Measurements from ENCODE around the gene ASPG. TPM values are rescaled to one million over a fixed set of nuclear protein-coding genes. Genes with fewer than 3 reads are reported as not detected.

ASPG gene
- total RNA-seq, 1 experiment from 2014 or later: not detected

DNA sequence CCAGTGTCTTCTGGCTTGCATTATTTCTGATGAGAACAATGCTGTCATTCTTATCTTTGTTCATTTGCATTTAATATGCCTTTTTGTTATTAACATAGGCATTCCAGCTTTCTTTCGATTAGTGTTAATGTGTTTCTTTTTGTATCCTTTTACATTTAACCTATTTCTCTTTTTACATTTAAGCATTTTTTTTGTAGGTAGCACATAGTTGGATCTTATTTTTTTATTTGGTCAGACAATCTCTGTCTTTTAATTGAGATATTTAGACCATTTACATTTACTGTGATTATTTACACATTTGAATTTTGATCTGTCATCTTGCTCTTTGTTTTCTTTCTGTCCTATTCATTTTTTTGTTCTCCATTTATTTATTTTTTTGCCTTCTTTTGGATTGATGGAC, 38.4 kb downstream of the ASPG start:
- intact Hi-C loops (cut with micrococcal nuclease; ENCODE audit: unreplicated experiment): no loop called here
- H3K27me3 Mint-ChIP-seq (ENCODE audit: unreplicated experiment): peaks cover 77% of the 10 kb centered on the region
- CTCF ChIA-PET: no interaction called here
- H3K36me3 Mint-ChIP-seq (ENCODE audit: insufficient read depth, unreplicated experiment): no peaks in the 10 kb centered on the region
- no peaks in the 10 kb centered on the region for H3K4me1 Mint-ChIP-seq (ENCODE audit: low read depth, unreplicated experiment)
- TF ChIP-seq, protein P1, sequence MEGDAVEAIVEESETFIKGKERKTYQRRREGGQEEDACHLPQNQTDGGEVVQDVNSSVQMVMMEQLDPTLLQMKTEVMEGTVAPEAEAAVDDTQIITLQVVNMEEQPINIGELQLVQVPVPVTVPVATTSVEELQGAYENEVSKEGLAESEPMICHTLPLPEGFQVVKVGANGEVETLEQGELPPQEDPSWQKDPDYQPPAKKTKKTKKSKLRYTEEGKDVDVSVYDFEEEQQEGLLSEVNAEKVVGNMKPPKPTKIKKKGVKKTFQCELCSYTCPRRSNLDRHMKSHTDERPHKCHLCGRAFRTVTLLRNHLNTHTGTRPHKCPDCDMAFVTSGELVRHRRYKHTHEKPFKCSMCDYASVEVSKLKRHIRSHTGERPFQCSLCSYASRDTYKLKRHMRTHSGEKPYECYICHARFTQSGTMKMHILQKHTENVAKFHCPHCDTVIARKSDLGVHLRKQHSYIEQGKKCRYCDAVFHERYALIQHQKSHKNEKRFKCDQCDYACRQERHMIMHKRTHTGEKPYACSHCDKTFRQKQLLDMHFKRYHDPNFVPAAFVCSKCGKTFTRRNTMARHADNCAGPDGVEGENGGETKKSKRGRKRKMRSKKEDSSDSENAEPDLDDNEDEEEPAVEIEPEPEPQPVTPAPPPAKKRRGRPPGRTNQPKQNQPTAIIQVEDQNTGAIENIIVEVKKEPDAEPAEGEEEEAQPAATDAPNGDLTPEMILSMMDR (IDR thresholded peaks at IDR 0.05; ENCODE audit: unreplicated experiment): no peak
- no peak for DNase-seq
- peaks cover 10% of the 10 kb centered on the region for H3K9me3 Mint-ChIP-seq (ENCODE audit: low read depth, unreplicated experiment)
- BruUV-seq (replicated peaks): no TSS peak
- H3K4me3 Mint-ChIP-seq (ENCODE audit: low read depth, unreplicated experiment): no peak overlapping the region
- H3K27ac Mint-ChIP-seq (ENCODE audit: unreplicated experiment): no peak overlapping the region

DNA sequence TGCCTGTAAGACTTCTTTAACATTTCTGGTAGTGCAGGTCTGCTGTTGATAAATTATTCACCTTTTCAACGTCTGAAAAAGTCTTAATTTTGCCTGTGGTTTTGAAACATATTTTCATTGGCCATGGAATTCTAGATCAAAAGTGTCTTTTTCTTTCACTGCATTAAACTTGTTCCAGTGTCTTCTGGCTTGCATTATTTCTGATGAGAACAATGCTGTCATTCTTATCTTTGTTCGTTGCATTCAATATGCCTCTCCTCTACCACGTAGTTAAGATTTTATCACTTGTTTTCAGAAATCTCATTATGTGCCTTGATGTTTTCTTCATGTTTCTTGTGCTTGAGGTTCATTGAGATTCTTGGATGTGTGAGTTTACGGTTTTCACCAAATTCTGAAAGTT, 39.5 kb downstream of the ASPG start:
- TF ChIP-seq, protein P1 (IDR thresholded peaks at IDR 0.05; ENCODE audit: unreplicated experiment): no peak
- no TSS peak for BruUV-seq (replicated peaks)
- CTCF ChIA-PET: no interaction called here
- no peaks in the 10 kb centered on the region for H3K4me1 Mint-ChIP-seq (ENCODE audit: low read depth, unreplicated experiment)
- peaks cover 77% of the 10 kb centered on the region for H3K27me3 Mint-ChIP-seq (ENCODE audit: unreplicated experiment)
- no peaks in the 10 kb centered on the region for H3K36me3 Mint-ChIP-seq (ENCODE audit: insufficient read depth, unreplicated experiment)
- intact Hi-C loops (cut with micrococcal nuclease; ENCODE audit: unreplicated experiment): no loop called here
- H3K27ac Mint-ChIP-seq (ENCODE audit: unreplicated experiment): no peak overlapping the region
- no peak for DNase-seq
- H3K4me3 Mint-ChIP-seq (ENCODE audit: low read depth, unreplicated experiment): no peak overlapping the region
- peaks cover 16% of the 10 kb centered on the region for H3K9me3 Mint-ChIP-seq (ENCODE audit: low read depth, unreplicated experiment)

DNA sequence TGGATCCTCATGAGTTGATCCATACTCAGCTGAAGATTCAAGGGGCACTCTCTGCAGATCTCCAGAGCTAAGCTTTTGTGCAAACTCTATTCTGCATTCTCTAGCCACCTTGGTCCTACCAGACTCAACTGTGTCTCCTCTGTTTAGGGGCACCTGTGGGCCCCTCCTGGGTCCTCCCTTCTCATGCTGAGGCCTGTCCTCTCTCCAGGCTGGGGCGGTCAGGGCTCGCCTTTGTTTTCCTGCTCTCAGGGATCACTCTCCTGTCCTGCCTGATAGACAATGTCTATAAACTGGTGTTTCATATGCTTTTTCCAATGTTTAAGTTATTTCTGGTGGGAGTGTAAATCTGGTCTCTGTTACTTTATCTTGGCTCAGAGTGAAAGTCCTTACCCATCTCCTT, 41.3 kb downstream of the ASPG start:
- CTCF ChIA-PET: no interaction called here
- H3K9me3 Mint-ChIP-seq (ENCODE audit: low read depth, unreplicated experiment): peaks cover 16% of the 10 kb centered on the region
- H3K4me1 Mint-ChIP-seq (ENCODE audit: low read depth, unreplicated experiment): no peaks in the 10 kb centered on the region
- no peaks in the 10 kb centered on the region for H3K36me3 Mint-ChIP-seq (ENCODE audit: insufficient read depth, unreplicated experiment)
- no TSS peak for BruUV-seq (replicated peaks)
- TF ChIP-seq, protein P1 (IDR thresholded peaks at IDR 0.05; ENCODE audit: unreplicated experiment): no peak
- H3K27ac Mint-ChIP-seq (ENCODE audit: unreplicated experiment): no peak overlapping the region
- DNase-seq: no peak
- H3K27me3 Mint-ChIP-seq (ENCODE audit: unreplicated experiment): peaks cover 78% of the 10 kb centered on the region
- no peak overlapping the region for H3K4me3 Mint-ChIP-seq (ENCODE audit: low read depth, unreplicated experiment)
- intact Hi-C loops (cut with micrococcal nuclease; ENCODE audit: unreplicated experiment): no loop called here

DNA sequence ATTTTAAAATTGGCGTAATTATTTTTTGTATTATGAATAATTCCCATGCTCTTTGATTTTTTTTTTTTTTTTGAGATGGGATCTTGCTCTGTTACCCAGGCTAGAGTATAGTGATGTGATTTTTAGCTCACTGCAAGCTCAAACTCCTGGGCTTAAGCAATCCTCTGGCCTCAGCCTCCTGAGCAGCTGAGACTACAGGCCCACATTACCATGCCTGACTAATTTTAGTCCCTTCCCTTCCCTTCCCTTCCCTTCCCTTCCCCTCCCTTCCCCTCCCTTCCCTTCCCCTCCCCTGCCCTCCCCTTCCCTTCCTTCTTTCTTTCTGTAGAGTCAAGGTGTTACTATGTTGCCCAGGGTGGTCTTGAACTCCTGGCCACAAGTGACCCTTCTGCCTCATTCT, 43.5 kb downstream of the ASPG start:
- Mint-ChIP-seq H3K27ac (ENCODE audit: unreplicated experiment) (no peak overlapping the region), H3K36me3 (ENCODE audit: insufficient read depth, unreplicated experiment) (no peaks in the 10 kb centered on the region), H3K27me3 (ENCODE audit: unreplicated experiment) (peaks cover 78% of the 10 kb centered on the region), H3K4me3 (ENCODE audit: low read depth, unreplicated experiment) (no peak overlapping the region), H3K9me3 (ENCODE audit: low read depth, unreplicated experiment) (peaks cover 12% of the 10 kb centered on the region), H3K4me1 (ENCODE audit: low read depth, unreplicated experiment) (no peaks in the 10 kb centered on the region)
- CTCF ChIA-PET: interaction anchor here (0.7 to 1.6 kb wide), 4 partner anchors 17 to 93 kb away, joined by 3 to 8 read pairs (median 3); no protein-coding TSS in a partner anchor
- no peak for DNase-seq
- no TSS peak for BruUV-seq (replicated peaks)
- TF ChIP-seq, protein P1 (IDR thresholded peaks at IDR 0.05; ENCODE audit: unreplicated experiment): no peak
- intact Hi-C loops (cut with micrococcal nuclease; ENCODE audit: unreplicated experiment): no loop called here

All from Calu3 (cell line).